CD4-positive, alpha-beta T cell treated with Interleukin-4 for 1 hour (primary cell): ENCODE results near the gene GRIN2D.

ENCODE experiments used
- DNase-seq, 2 donors: peaks; one replicate each; pipeline ENCODE4 v3.0.0-alpha.2; 2020 to 2022

GRIN2D gene

GRCh38 chr19:48398375-48399235, 5.1 kb downstream of the GRIN2D start:
- peak; percentile 88 to 91 for DNase-seq

DNA sequence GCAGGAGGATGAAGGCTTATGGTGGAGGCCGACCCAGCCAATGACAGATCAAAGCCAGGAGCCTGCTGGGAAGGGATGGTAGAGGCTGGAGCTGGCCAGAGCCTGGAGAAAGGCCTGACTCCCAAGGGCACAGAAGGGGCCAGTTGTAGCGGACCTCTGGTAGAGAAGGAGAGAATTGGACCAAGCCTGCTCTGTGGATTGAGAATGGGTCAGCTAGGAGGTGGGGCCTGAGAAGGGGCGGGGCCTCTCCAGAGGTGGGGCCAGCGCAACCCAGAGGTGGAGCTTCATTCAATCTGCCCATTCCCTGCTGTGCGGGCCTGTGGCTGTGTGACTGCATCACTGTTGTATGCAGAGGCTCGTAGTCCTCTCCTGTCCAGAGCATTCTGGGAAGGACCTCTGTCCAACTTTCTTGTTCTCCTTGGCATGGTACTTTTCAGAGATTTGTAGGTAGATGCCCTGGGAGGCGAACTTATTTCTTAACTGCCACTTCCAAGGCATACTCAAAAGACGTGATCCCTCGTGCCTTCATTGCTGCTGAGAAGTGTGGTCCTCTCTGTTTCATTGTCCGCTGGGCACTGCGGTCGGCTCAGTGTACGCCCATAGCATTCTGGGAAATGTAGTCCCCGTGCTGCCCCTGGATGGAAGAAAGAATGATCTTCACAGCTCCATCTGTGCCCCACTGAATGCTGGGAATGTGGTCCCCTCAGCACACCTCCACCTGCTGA, 6.7 kb downstream of the GRIN2D start:
- peak; percentile 31 to 50 for DNase-seq

- no peak for DNase-seq
Observed at GRCh38 chr19:48401287-48401686, 7.8 kb downstream of the GRIN2D start.

DNA sequence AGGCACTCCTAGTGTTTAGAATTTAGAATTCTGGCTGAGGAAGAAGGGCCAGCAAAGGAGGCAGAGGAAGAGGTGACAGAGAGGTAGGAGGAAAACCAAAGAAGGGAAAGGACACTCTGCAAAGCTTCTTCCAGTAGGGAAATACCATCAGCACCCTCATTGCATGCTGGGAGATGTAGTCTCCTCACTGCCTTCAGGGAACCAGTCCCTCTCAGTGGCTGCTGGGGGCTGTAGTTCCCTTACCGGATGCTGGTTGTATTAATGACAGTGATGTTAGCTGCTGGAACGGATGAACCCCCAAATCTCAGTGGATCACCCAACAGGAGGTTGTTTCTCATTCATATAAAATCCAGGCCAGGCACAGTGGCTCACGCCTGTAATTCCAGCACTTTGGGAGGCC, 10.1 kb downstream of the GRIN2D start:
- peak; percentile 72 to 73 for DNase-seq

DNA sequence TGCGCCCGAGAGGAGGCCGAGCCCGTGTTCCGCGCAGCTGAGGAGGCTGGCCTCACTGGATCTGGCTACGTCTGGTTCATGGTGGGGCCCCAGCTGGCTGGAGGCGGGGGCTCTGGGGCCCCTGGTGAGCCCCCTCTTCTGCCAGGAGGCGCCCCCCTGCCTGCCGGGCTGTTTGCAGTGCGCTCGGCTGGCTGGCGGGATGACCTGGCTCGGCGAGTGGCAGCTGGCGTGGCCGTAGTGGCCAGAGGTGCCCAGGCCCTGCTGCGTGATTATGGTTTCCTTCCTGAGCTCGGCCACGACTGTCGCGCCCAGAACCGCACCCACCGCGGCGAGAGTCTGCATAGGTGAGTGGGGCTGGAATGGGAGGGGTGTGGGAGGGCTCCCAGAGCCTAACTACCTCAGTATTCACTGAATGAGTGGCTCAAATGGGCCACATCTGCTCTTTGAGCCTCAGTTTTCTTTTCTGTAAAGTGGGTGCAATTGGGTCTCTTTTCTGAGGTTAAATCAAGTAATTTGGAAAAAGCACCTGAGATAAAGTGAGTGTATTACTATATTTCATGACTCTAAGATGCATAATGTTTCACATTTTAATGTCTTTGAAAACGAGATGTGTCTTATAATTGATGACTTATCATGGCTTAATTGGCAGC, 11.7 kb downstream of the GRIN2D start:
- DNase-seq = no peak

- no peak for DNase-seq
Observed at GRCh38 chr19:48405850-48406249, 12.4 kb downstream of the GRIN2D start.

- DNase-seq = no peak
Observed at GRCh38 chr19:48413879-48414587, 20.6 kb downstream of the GRIN2D start.

- peak; percentile 84 for DNase-seq
Observed at GRCh38 chr19:48415395-48415794, 21.9 kb downstream of the GRIN2D start.

- DNase-seq = no peak
Observed at GRCh38 chr19:48415806-48416221, 22.3 kb downstream of the GRIN2D start.

- no peak for DNase-seq
Observed at GRCh38 chr19:48417421-48417820, 24.0 kb downstream of the GRIN2D start.

GRCh38 chr19:48418317-48419064, 25.0 kb downstream of the GRIN2D start:
- DNase-seq = no peak

DNA sequence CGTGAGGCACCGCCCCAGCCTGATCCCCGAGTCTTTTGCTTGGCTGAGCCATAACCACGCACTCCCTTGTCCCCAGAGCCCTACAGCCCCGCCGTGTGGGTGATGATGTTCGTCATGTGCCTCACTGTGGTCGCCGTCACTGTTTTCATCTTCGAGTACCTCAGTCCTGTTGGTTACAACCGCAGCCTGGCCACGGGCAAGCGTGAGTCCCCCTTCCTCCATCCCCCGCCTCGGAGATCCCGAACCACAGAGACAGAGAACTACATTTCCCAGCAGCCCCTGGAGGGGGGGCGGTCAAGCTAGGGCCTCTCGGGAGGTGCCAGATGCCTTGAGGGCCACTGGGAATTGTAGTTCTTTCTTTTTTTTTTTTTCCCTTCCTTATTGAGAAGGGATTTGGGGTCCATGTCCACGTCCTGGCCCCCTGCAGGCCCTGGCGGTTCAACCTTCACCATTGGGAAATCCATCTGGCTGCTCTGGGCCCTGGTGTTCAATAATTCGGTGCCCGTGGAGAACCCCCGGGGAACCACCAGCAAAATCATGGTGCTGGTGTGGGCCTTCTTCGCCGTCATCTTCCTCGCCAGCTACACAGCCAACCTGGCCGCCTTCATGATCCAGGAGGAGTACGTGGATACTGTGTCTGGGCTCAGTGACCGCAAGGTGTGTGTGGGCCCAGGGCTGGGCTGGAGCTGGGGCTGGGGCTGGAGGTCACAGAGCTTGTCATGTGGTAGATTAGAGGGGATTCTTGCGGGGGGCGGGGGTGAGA, 25.9 kb downstream of the GRIN2D start:
- DNase-seq = peak; percentile 83 to 85

- DNase-seq = no peak
Observed at GRCh38 chr19:48421548-48421947, 28.1 kb downstream of the GRIN2D start.

- DNase-seq = no peak
Observed at GRCh38 chr19:48424694-48425219, 31.3 kb downstream of the GRIN2D start.

- no peak for DNase-seq
Observed at GRCh38 chr19:48428670-48429069, 35.2 kb downstream of the GRIN2D start.

DNA sequence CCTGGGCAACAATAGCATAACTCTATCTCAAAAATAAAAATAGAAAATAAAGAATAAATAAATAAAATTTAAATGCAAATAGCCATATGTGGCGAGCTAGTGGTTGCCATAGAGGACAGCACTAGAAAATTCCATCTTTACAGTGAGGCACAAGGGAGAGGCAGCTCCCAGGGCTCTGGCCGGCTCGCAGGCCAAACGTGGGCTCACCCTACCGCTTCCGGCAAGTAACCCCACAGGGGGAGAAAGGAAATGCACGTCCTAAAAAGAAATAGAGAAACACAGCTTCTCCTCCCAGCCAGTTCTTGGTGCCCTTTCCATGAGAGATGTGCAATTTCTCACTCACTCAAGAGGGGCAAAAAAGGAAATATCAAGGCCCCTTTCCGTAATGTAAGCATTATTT, 39.9 kb downstream of the GRIN2D start:
- no peak for DNase-seq

GRCh38 chr19:48436586-48436985, 43.1 kb downstream of the GRIN2D start:
- no peak for DNase-seq

DNA sequence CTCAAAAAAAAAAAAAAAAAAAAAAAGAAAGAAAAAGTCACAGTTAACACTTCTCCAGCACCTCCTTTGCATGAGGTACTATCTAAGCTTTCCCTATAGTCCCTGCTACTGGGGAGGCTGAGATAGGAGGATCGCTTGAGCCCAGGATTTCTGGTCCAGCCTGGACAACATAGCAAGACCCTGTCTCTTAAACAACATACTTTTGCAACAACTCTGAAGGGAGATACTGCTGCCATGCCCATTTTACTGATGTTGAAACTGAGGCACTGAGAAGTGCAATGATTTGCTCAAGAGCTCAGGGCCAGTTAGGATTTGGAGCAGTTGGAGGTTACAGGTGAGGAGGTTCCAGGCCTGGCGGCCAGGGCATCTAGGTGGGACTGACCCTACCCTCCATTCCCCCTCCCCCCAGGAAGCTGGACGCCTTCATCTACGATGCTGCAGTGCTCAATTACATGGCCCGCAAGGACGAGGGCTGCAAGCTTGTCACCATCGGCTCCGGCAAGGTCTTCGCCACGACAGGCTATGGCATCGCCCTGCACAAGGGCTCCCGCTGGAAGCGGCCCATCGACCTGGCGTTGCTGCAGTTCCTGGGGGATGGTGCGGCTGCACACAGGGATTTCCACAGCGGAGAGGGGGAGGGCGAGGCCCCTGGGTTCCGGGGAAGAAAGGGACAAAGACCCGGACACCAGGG, 48.0 kb downstream of the GRIN2D start:
- DNase-seq = no peak

- no peak for DNase-seq
Observed at GRCh38 chr19:48442116-48443035, 48.9 kb downstream of the GRIN2D start.
